HepG2 (cell line): Measurements from ENCODE around the gene WSCD1. TPM values are rescaled to one million over a fixed set of nuclear protein-coding genes. Genes with fewer than 3 reads are reported as not detected.

Experiments
- ATAC-seq: fragments of 200-7000 bp; cut with Tn5 transposase; 3 replicates; pipeline ENCODE4 v1.9.1; 2020; ENCODE audit warnings: mild to moderate bottlenecking, moderate library complexity
- BruUV-seq: library from RNA; stranded (reverse); fragments of 400-500 nt; replicated peaks from 2 replicates; lab custom pipeline; 2021; lab: Mats Ljungman, UMichigan
- CTCF ChIA-PET: fragments of 300-600 bp; formaldehyde crosslinking; extraction: SDS; loops from one replicate; lab custom pipeline; 2021; ENCODE audit warnings: low total read pairs, inconsistent platforms, low intra/inter-chr PET ratio; lab: Yijun Ruan, JAX
- POLR2A ChIA-PET: fragments of 350-600 bp; sonication (Branson Sonifier 250); formaldehyde crosslinking; loops from one replicate; lab custom pipeline; 2020; ENCODE audit warnings: antibody characterized with exemption, inconsistent platforms; lab: Yijun Ruan, JAX
- DNase-seq: peaks from one replicate; pipeline ENCODE4 v3.0.0-alpha.2; 2015; ENCODE audit warnings: low spot score
- FAIRE-seq: peaks from 3 replicates; lab custom pipeline; 2011; peaks lifted over from hg19 to GRCh38; lab: Jason Lieb, UNC
- H2AFZ ChIP-seq: one replicate; pipeline ENCODE4 v1.6.1; 2011; ENCODE audit warnings: low read length, inconsistent platforms
- H3K27ac ChIP-seq: fragments of 300-600 bp; 3 replicates; pipeline ENCODE4 v1.8.0; 2011; ENCODE audit warnings: mixed run types, mild to moderate bottlenecking, mixed read lengths, low read length, inconsistent platforms; ENCODE audit not compliant: insufficient read depth; ENCODE audit errors: extremely low read length
- H3K27me3 ChIP-seq, 2 experiments: fragments of 200-600 bp in 1 of 2; 2 replicates in 1 of 2; 3 replicates in 1 of 2; pipeline versions ENCODE4 v1.6.0 to v1.8.0; 2011; ENCODE audit warnings: low read length in 2 of 2, mild to moderate bottlenecking in 2 of 2, moderate library complexity in 2 of 2, inconsistent platforms in 1 of 2; ENCODE audit not compliant: insufficient read depth in 2 of 2, control insufficient read depth in 1 of 2
- H3K36me3 ChIP-seq, 2 experiments: fragments of 200-600 bp in 1 of 2; replicated peaks in 1 of 2; 2 replicates in 1 of 2; 3 replicates in 1 of 2; pipeline versions ENCODE4 v1.5.1 to v1.8.0; 2011; ENCODE audit warnings: low read length in 2 of 2, inconsistent platforms in 1 of 2; ENCODE audit not compliant: insufficient read depth in 2 of 2, control insufficient read depth in 1 of 2
- H3K4me1 ChIP-seq: 2 replicates; pipeline ENCODE4 v1.5.1; 2012; ENCODE audit warnings: low read length, inconsistent platforms; ENCODE audit not compliant: insufficient read depth
- H3K4me2 ChIP-seq: 2 replicates; pipeline ENCODE4 v1.6.0; 2011; ENCODE audit warnings: low read depth, low read length, inconsistent platforms
- H3K4me3 ChIP-seq, 3 experiments: fragments of 200-600 bp in 1 of 3; sonication (generic), shearing (Covaris generic) in 1 of 3; replicated peaks in 1 of 3; 2 replicates each; pipeline ENCODE4 v1.5.1; 2011 to 2016; ENCODE audit warnings: low read length in 3 of 3, inconsistent platforms in 2 of 3, low read depth in 2 of 3, mild to moderate bottlenecking in 2 of 3, control low read depth in 1 of 3, mixed read lengths in 1 of 3; ENCODE audit not compliant: insufficient read depth in 1 of 3
- H3K79me2 ChIP-seq: one replicate; pipeline ENCODE4 v1.6.1; 2011; ENCODE audit warnings: low read length, inconsistent platforms; ENCODE audit not compliant: insufficient read depth
- H3K9ac ChIP-seq: 2 replicates; pipeline ENCODE4 v1.6.0; 2011; ENCODE audit warnings: mild to moderate bottlenecking, low read depth, low read length, inconsistent platforms; ENCODE audit not compliant: insufficient read depth
- H3K9me3 ChIP-seq: 2 replicates; pipeline ENCODE4 v1.5.1; 2012; ENCODE audit warnings: mild to moderate bottlenecking, low read length
- H4K20me1 ChIP-seq: 2 replicates; pipeline ENCODE4 v1.6.0; 2011; ENCODE audit warnings: inconsistent platforms, mild to moderate bottlenecking, low read length, moderate library complexity; ENCODE audit not compliant: insufficient read depth
- HNRNPL ChIP-seq: fragments of 200-400 bp; formaldehyde crosslinking; IDR thresholded peaks from 2 replicates; pipeline ENCODE4 v1.6.1; 2017; ENCODE audit warnings: mild to moderate bottlenecking, low read depth, low read length
- HNRNPUL1 ChIP-seq: fragments of 200-400 bp; formaldehyde crosslinking; IDR thresholded peaks from 2 replicates; pipeline ENCODE4 v1.6.1; 2017; ENCODE audit warnings: low read depth, mild to moderate bottlenecking, low read length, moderate library complexity
- HOXD1 ChIP-seq: sonication (generic); formaldehyde crosslinking; IDR thresholded peaks from 2 replicates; pipeline ENCODE4 v1.5.0; 2020; ENCODE audit warnings: missing genetic modification reagents
- NFRKB ChIP-seq: fragments of 450-650 bp; IDR thresholded peaks from 2 replicates; pipeline ENCODE4 v1.6.1; 2017
- NFYC ChIP-seq: IDR thresholded peaks from 2 replicates; pipeline ENCODE4 v1.6.1; 2016; ENCODE audit warnings: missing genetic modification reagents, missing compliant biosample characterization
- PBX3 ChIP-seq: sonication (generic); formaldehyde crosslinking; IDR thresholded peaks from 2 replicates; pipeline ENCODE4 v1.8.1; 2023; ENCODE audit warnings: missing genetic modification reagents, inconsistent platforms, borderline replicate concordance
- PCBP2 ChIP-seq: fragments of 200-400 bp; formaldehyde crosslinking; optimal IDR thresholded peaks from 2 replicates; pipeline ENCODE3; 2018; ENCODE audit warnings: low read length, low read depth; ENCODE audit not compliant: poor library complexity, severe bottlenecking
- SOX13 ChIP-seq, 3 experiments: fragments of 450-650 bp in 1 of 3; sonication (generic) in 1 of 3; formaldehyde crosslinking in 1 of 3; IDR thresholded peaks in 2 of 3; conservative IDR thresholded peaks in 1 of 3; 2 replicates each; pipeline versions ENCODE4 v1.5.0 to v1.6.1; 2016 to 2020; ENCODE audit warnings: antibody characterized with exemption in 1 of 3, mild to moderate bottlenecking in 1 of 3, missing compliant biosample characterization in 1 of 3, missing genetic modification reagents in 1 of 3, moderate library complexity in 1 of 3
- SP1 ChIP-seq, 2 experiments: fragments of 450-650 bp in 1 of 2; sonication (generic) in 1 of 2; formaldehyde crosslinking in 1 of 2; IDR thresholded peaks; 2 replicates each; pipeline versions ENCODE4 v1.4.0 to v1.6.1; 2016 to 2020; ENCODE audit warnings: missing genetic modification reagents in 1 of 2
- SSRP1 ChIP-seq: IDR thresholded peaks from 2 replicates; pipeline ENCODE4 v1.6.1; 2016; ENCODE audit warnings: control low read depth
- YEATS4 ChIP-seq: sonication (generic); formaldehyde crosslinking; IDR thresholded peaks from 2 replicates; pipeline ENCODE4 v1.4.0; 2020; ENCODE audit warnings: missing genetic modification reagents, borderline replicate concordance
- ZNF414 ChIP-seq: sonication (generic); formaldehyde crosslinking; IDR thresholded peaks from 2 replicates; pipeline ENCODE4 v1.5.0; 2020; ENCODE audit warnings: missing genetic modification reagents
- ZNF674 ChIP-seq: sonication (generic); formaldehyde crosslinking; IDR thresholded peaks from 2 replicates; pipeline ENCODE4 v1.5.0; 2020; ENCODE audit warnings: low read depth, mild to moderate bottlenecking, missing genetic modification reagents
- WGBS: methylation state at CpG from one replicate; pipeline ENCODE4 v1.1.6; 2017; ENCODE audit warnings: low lambda C conversion rate; 5-methylcytosine and 5-hydroxymethylcytosine counted together
- in situ Hi-C: cut with HindIII; loops from 2 replicates; pipeline ENCODE4 v1.10.0; 2017; ENCODE audit warnings: low pct_unique_long_range_greater_than_20kb; ENCODE audit not compliant: extremely low pct_ligation_motif_present
- intact Hi-C: fragments of 100-400 bp; cut with micrococcal nuclease; formaldehyde crosslinking; loops from one replicate; pipeline ENCODE4 v1.10.0; 2022; ENCODE audit not compliant: unreplicated experiment
- polyA plus RNA-seq, 8 experiments: library from polyadenylated mRNA; depleted of rRNA in 3 of 8; stranded (reverse) in 7 of 8; unstranded in 1 of 8; fragments of >200 nt; fragmentation: Illumina TruSeq in 4 of 8; extraction: Trizol in 4 of 8; gene quantifications; 2 replicates each; pipeline versions ENCODE4 v1.2.1 to v1.2.3, GENCODE V29; 2011 to 2016; ENCODE audit warnings: low read depth in 4 of 8, missing spikeins in 1 of 8, mixed read lengths in 1 of 8; ENCODE audit not compliant: insufficient read depth in 1 of 8
- total RNA-seq, 5 experiments: library from RNA; depleted of rRNA; stranded (reverse); fragments of >200 nt; fragmentation: Illumina TruSeq; extraction: Trizol; gene quantifications; 2 replicates each; pipeline ENCODE4 v1.2.3, GENCODE V29; 2016; ENCODE audit warnings: low read depth in 1 of 5
- TF ChIP-seq, protein P1 (sequence below): sonication (generic); formaldehyde crosslinking; IDR thresholded peaks from 2 replicates; pipeline ENCODE4 v1.4.0; 2020; ENCODE audit warnings: mild to moderate bottlenecking, missing genetic modification reagents

Gene WSCD1
- total and polyA plus RNA-seq, 2 of the 13 experiments (the other 11 are each of a cell fraction or from before 2014, with no cell fraction given), result 0.24 to 2.7 TPM

- 49% methylated on average over 8 of the region's 8 CpGs for WGBS
- H2AFZ ChIP-seq, result no peak overlapping the region
- no peak overlapping the region for H3K4me3 ChIP-seq
- intact Hi-C loops, result no loop called here
- H3K27me3 ChIP-seq, result peaks cover 0 to 6% of the 10 kb centered on the region in 2 experiments; a peak in 1 of 5 replicates
- ATAC-seq (no peak), DNase-seq (no peak), FAIRE-seq (no peak)
- BruUV-seq, result no TSS peak
- no peaks in the 10 kb centered on the region for H3K9me3 ChIP-seq
- no peak for TF ChIP-seq NFYC (CRISPR knock-in tag)
- TF ChIP-seq HNRNPUL1, result no peak
- TF ChIP-seq ZNF414 (CRISPR knock-in tag), result no peak
- no peak for TF ChIP-seq YEATS4
- no peaks in the 10 kb centered on the region for H3K4me1 ChIP-seq
- no peaks in the 10 kb centered on the region for H3K36me3 ChIP-seq
- in situ Hi-C loops, result no loop called here
- no peak overlapping the region for H3K27ac ChIP-seq
- ChIA-PET POLR2A (no interaction called here), CTCF (no interaction called here)
- no peaks in the 10 kb centered on the region for H4K20me1 ChIP-seq
- no peak overlapping the region for H3K9ac ChIP-seq
- no peaks in the 10 kb centered on the region for H3K79me2 ChIP-seq
- no peak overlapping the region for H3K4me2 ChIP-seq
These were observed 70.7 kb downstream of the WSCD1 start for GRCh38 chr17:6140728-6141330.

DNA sequence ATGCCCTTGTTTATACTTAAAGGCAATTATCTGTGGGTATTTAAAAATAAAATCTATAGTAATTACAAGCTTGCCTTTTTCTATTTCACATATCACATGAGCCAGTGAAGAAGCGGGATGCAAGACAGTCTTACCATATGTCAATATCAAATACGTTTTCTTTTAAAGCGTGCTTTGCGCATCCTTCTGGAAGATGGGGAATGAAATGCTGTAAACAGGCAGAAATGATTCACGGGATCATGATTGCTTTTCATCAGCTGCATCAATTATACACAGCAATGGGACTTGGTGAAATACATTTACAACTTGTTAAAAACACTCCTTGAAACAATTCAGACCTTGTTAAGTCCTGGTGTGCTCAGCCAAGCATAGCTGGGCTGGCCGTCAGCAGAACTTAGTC, 72.5 kb downstream of the WSCD1 start:
- Histone ChIP-seq H4K20me1 (no peaks in the 10 kb centered on the region), H3K9me3 (no peaks in the 10 kb centered on the region), H3K27me3 (no peaks in the 10 kb centered on the region), H3K9ac (no peak overlapping the region), H3K4me1 (no peaks in the 10 kb centered on the region), H3K4me3 (no peak overlapping the region), H3K4me2 (no peak overlapping the region), H2AFZ (no peak overlapping the region), H3K36me3 (no peaks in the 10 kb centered on the region), H3K79me2 (no peaks in the 10 kb centered on the region), H3K27ac (no peak overlapping the region)
- FAIRE-seq, result no peak
- POLR2A ChIA-PET, result no interaction called here
- intact Hi-C loops, result no loop called here
- in situ Hi-C loops, result no loop called here
- 37% methylated on average over 6 of the region's 6 CpGs for WGBS
- CTCF ChIA-PET, result no interaction called here
- ATAC-seq, result no peak
- DNase-seq, result no peak
- BruUV-seq, result no TSS peak
- TF ChIP-seq SP1 (IDR thresholded peaks at IDR 0.05) (no peak), SP1 (CRISPR knock-in tag; IDR thresholded peaks at IDR 0.05) (no peak), SSRP1 (CRISPR knock-in tag) (no peak), ZNF674 (no peak), PBX3 (CRISPR knock-in tag) (no peak), SOX13 (IDR thresholded peaks at IDR 0.05) (no peak), SOX13 (CRISPR knock-in tag; conservative IDR thresholded peaks at IDR 0.05 in 1 of 2, IDR thresholded peaks at IDR 0.05 in 1 of 2) (no peak), HOXD1 (CRISPR knock-in tag) (no peak), PCBP2 (no peak), NFRKB (no peak), HNRNPL (no peak)
- TF ChIP-seq, protein P1, sequence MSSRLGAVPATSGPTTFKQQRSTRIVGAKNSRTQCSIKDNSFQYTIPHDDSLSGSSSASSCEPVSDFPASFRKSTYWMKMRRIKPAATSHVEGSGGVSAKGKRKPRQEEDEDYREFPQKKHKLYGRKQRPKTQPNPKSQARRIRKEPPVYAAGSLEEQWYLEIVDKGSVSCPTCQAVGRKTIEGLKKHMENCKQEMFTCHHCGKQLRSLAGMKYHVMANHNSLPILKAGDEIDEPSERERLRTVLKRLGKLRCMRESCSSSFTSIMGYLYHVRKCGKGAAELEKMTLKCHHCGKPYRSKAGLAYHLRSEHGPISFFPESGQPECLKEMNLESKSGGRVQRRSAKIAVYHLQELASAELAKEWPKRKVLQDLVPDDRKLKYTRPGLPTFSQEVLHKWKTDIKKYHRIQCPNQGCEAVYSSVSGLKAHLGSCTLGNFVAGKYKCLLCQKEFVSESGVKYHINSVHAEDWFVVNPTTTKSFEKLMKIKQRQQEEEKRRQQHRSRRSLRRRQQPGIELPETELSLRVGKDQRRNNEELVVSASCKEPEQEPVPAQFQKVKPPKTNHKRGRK (CRISPR knock-in tag), result no peak
